Sigmoid colon (tissue), 7 donors: Measurements from ENCODE around the gene FITM1. TPM values are rescaled to one million over a fixed set of nuclear protein-coding genes. Genes with fewer than 3 reads are reported as not detected.

Experiments used
- DNase-seq: peaks from one replicate; pipeline ENCODE4 v3.0.0-alpha.2; 2019
- H3K27ac ChIP-seq, 4 donors: fragments of 200-600 bp; sonication (generic); one replicate each; pipeline ENCODE4 v1.5.1; 2016 to 2019; ENCODE audit warnings: mild to moderate bottlenecking in 1 of 4
- H3K27me3 ChIP-seq, 3 donors: fragments of 200-600 bp; sonication (generic); one replicate each; pipeline ENCODE4 v1.5.1; 2019; ENCODE audit warnings: mild to moderate bottlenecking in 1 of 3
- H3K36me3 ChIP-seq, 4 donors: fragments of 200-600 bp; sonication (generic); one replicate each; pipeline ENCODE4 v1.5.1; 2016 to 2019
- H3K4me1 ChIP-seq, 4 donors: fragments of 200-600 bp; sonication (generic); one replicate each; pipeline ENCODE4 v1.5.1; 2017 to 2019
- H3K4me3 ChIP-seq, 4 donors: fragments of 200-600 bp; sonication (generic); one replicate each; pipeline ENCODE4 v1.5.1; 2017 to 2019; ENCODE audit warnings: mild to moderate bottlenecking in 2 of 4, moderate library complexity in 1 of 4
- H3K9me3 ChIP-seq, 4 donors: fragments of 200-600 bp in 3 of 4; sonication (generic) in 3 of 4; one replicate each; pipeline versions ENCODE4 v1.5.1 to v1.6.1; 2013 to 2019
- CTCF ChIP-seq, 4 experiments: fragments of 450-650 bp in 3 of 4; fragments of 200-600 bp in 1 of 4; IDR thresholded peaks; one replicate each; pipeline ENCODE4 v1.5.1; 2016 to 2019; ENCODE audit warnings: antibody characterized with exemption in 4 of 4, mild to moderate bottlenecking in 3 of 4, moderate library complexity in 2 of 4
- EP300 ChIP-seq, 4 donors: sonication (generic); formaldehyde crosslinking; IDR thresholded peaks; one replicate each; pipeline ENCODE4 v1.6.1; 2017; ENCODE audit warnings: antibody characterized with exemption in 4 of 4
- POLR2A ChIP-seq, 2 donors: fragments of 450-650 bp; IDR thresholded peaks; one replicate each; pipeline ENCODE4 v1.6.1; 2016; ENCODE audit warnings: antibody characterized with exemption in 2 of 2, mild to moderate bottlenecking in 2 of 2, moderate library complexity in 2 of 2
- POLR2AphosphoS5 ChIP-seq, 4 donors: sonication (generic); formaldehyde crosslinking; IDR thresholded peaks; one replicate each; pipeline ENCODE4 v1.6.1; 2017; ENCODE audit warnings: antibody characterized with exemption in 4 of 4
- whole genome bisulfite sequencing, 2 donors: extraction: QIAGEN DNeasy Blood & Tissue Kit; methylation state at CpG; one replicate each; pipeline ENCODE4 v1.1.7; 2013; 5-methylcytosine and 5-hydroxymethylcytosine counted together
- intact Hi-C: fragments of 100-400 bp; cut with DNase I; formaldehyde crosslinking; loops from one replicate; pipeline ENCODE4 v1.15.1; 2023
- polyA plus RNA-seq, 3 donors: library from polyadenylated mRNA; stranded (reverse); fragments of 200-250 nt; gene quantifications; one replicate each; pipeline ENCODE4 v1.2.3, GENCODE V29; 2013
- total RNA-seq, 4 donors: library from RNA; depleted of rRNA; stranded (reverse); fragments of >200 nt; gene quantifications; one replicate each; pipeline ENCODE4 v1.1.0, GENCODE V29; 2016
- donor health status: healthy with polysubstance abuse.
- donor health status: Bipolar disorder and iron deficiency.
- donor health status: healthy.

FITM1 gene
- total and polyA plus RNA-seq, 7 donors, result 0.33 to 1.8 TPM; not detected in 5

- intact Hi-C loops, result no loop called here
- 94 to 98% methylated on average over 16 of the region's 16 CpGs for WGBS, 2 donors
Measured at GRCh38 chr14:24151404-24152080, 21.1 kb downstream of the FITM1 start.

GRCh38 chr14:24155100-24155499, 24.6 kb downstream of the FITM1 start:
- no peaks in the 10 kb centered on the region for H3K9me3 ChIP-seq
- intact Hi-C loops, result no loop called here
- no peak for TF ChIP-seq POLR2AphosphoS5 (IDR thresholded peaks at IDR 0.05)
- TF ChIP-seq CTCF (IDR thresholded peaks at IDR 0.05), result no peak
- TF ChIP-seq EP300 (IDR thresholded peaks at IDR 0.05), result no peak
- TF ChIP-seq POLR2A (IDR thresholded peaks at IDR 0.05), result no peak

More at GRCh38 chr14:24151404-24152080, 21.1 kb downstream of the FITM1 start:
- H3K27me3 ChIP-seq, result no peaks in the 10 kb centered on the region
- H3K9me3 ChIP-seq, result no peaks in the 10 kb centered on the region
- no peak overlapping the region for H3K27ac ChIP-seq
- H3K4me1 ChIP-seq, result peaks cover 0 to 24% (median 19%) of the 10 kb centered on the region in 4 donors
- no peak for TF ChIP-seq POLR2A (IDR thresholded peaks at IDR 0.05)
- no peak for TF ChIP-seq EP300 (IDR thresholded peaks at IDR 0.05)
- TF ChIP-seq CTCF (IDR thresholded peaks at IDR 0.05), result no peak
- TF ChIP-seq POLR2AphosphoS5 (IDR thresholded peaks at IDR 0.05), result no peak
- no peak overlapping the region for H3K4me3 ChIP-seq
- H3K36me3 ChIP-seq, result peaks cover 38 to 76% (median 62%) of the 10 kb centered on the region in 4 donors
- no peak for DNase-seq

GRCh38 chr14:24156840-24157239, 26.4 kb downstream of the FITM1 start:
- 90 to 95% methylated on average over 1 of the region's 1 CpG for WGBS, 2 donors
- peaks cover 43 to 75% (median 51%) of the 10 kb centered on the region in 4 donors for H3K36me3 ChIP-seq
- no peaks in the 10 kb centered on the region for H3K9me3 ChIP-seq
- no peaks in the 10 kb centered on the region for H3K27me3 ChIP-seq
- no peak overlapping the region for H3K27ac ChIP-seq
- DNase-seq, result no peak
- H3K4me1 ChIP-seq, result peaks cover 0 to 10% (median 9%) of the 10 kb centered on the region in 4 donors
- intact Hi-C loops, result no loop called here
- TF ChIP-seq POLR2A (IDR thresholded peaks at IDR 0.05), result no peak
- no peak for TF ChIP-seq EP300 (IDR thresholded peaks at IDR 0.05)
- TF ChIP-seq POLR2AphosphoS5 (IDR thresholded peaks at IDR 0.05), result no peak
- no peak for TF ChIP-seq CTCF (IDR thresholded peaks at IDR 0.05)
- H3K4me3 ChIP-seq, result no peak overlapping the region

More at GRCh38 chr14:24155100-24155499, 24.6 kb downstream of the FITM1 start:
- 96 to 98% methylated on average over 10 of the region's 10 CpGs for WGBS, 2 donors
- Histone ChIP-seq H3K4me3 (no peak overlapping the region), H3K27ac (no peak overlapping the region), H3K4me1 (no peaks in the 10 kb centered on the region), H3K27me3 (no peaks in the 10 kb centered on the region), H3K36me3 (peaks cover 52 to 87% (median 68%) of the 10 kb centered on the region in 4 donors)
- no peak for DNase-seq

GRCh38 chr14:24157331-24157730, 26.9 kb downstream of the FITM1 start:
- no peak overlapping the region for H3K4me3 ChIP-seq
- H3K27ac ChIP-seq, result no peak overlapping the region
- no peak for DNase-seq
- TF ChIP-seq CTCF (IDR thresholded peaks at IDR 0.05) (no peak), POLR2AphosphoS5 (IDR thresholded peaks at IDR 0.05) (no peak), EP300 (IDR thresholded peaks at IDR 0.05) (no peak), POLR2A (IDR thresholded peaks at IDR 0.05) (no peak)
- H3K36me3 ChIP-seq, result peaks cover 38 to 70% (median 49%) of the 10 kb centered on the region in 4 donors
- H3K27me3 ChIP-seq, result no peaks in the 10 kb centered on the region
- no peaks in the 10 kb centered on the region for H3K9me3 ChIP-seq
- H3K4me1 ChIP-seq, result peaks cover 0 to 15% (median 14%) of the 10 kb centered on the region in 4 donors
- 93 to 95% methylated on average over 12 of the region's 12 CpGs for WGBS, 2 donors
- intact Hi-C loops, result no loop called here
